Retinal pigment epithelial cell (primary cell): ENCODE measurements around the gene TPM2.
A peak's percentile ranks its signal among the peaks of the same experiment; 100 is the strongest.

Experiments used
- DNase-seq: peaks from one replicate; pipeline ENCODE4 v3.0.0-alpha.2; 2010; ENCODE audit warnings: low read depth
- H3K4me3 ChIP-seq: 2 replicates; pipeline ENCODE4 v1.5.1; 2011; ENCODE audit warnings: mild to moderate bottlenecking, low read length, control low read depth, moderate library complexity
- TF ChIP-seq, protein P1 (sequence below): conservative IDR thresholded peaks from 2 replicates; pipeline ENCODE4 v1.5.1; 2011; ENCODE audit warnings: low read depth, low read length, control low read depth, inconsistent platforms

TPM2 gene

DNA sequence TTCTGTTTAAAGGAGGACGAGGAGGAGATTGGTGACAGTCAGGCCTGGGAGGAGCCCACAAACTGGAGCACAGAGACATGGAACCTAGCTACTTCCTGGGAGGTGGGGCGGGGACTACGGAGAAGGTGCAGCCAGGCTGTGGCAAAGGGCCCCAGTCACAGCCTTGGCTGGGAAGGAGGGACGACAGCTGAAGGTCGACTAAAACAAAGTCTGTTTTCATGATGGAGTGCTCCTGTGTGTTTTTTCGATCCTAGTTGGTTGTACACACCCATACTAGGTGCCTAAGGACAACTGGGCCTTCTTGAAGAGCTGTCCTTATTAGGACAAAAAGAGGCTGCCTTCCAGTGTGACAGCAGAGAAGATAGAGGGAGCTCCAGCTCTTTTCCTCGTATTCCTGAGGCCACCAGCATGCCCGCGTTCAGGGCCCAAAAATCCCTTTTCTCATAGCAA lies 28.7 kb downstream of the TPM2 start:
- no peak for DNase-seq
- H3K4me3 ChIP-seq = no peak overlapping the region
- TF ChIP-seq, protein P1, sequence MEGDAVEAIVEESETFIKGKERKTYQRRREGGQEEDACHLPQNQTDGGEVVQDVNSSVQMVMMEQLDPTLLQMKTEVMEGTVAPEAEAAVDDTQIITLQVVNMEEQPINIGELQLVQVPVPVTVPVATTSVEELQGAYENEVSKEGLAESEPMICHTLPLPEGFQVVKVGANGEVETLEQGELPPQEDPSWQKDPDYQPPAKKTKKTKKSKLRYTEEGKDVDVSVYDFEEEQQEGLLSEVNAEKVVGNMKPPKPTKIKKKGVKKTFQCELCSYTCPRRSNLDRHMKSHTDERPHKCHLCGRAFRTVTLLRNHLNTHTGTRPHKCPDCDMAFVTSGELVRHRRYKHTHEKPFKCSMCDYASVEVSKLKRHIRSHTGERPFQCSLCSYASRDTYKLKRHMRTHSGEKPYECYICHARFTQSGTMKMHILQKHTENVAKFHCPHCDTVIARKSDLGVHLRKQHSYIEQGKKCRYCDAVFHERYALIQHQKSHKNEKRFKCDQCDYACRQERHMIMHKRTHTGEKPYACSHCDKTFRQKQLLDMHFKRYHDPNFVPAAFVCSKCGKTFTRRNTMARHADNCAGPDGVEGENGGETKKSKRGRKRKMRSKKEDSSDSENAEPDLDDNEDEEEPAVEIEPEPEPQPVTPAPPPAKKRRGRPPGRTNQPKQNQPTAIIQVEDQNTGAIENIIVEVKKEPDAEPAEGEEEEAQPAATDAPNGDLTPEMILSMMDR = peak; percentile 53

- no peak for DNase-seq
- TF ChIP-seq, protein P1 = no peak
- H3K4me3 ChIP-seq = peak overlapping the region; percentile 86
These were observed 30.4 kb downstream of the TPM2 start for GRCh38 chr9:35659340-35659739.

GRCh38 chr9:35658968-35659220 lies 30.8 kb downstream of the TPM2 start:
- H3K4me3 ChIP-seq = peak overlapping the region; percentile 86
- TF ChIP-seq, protein P1 = no peak
- no peak for DNase-seq

DNA sequence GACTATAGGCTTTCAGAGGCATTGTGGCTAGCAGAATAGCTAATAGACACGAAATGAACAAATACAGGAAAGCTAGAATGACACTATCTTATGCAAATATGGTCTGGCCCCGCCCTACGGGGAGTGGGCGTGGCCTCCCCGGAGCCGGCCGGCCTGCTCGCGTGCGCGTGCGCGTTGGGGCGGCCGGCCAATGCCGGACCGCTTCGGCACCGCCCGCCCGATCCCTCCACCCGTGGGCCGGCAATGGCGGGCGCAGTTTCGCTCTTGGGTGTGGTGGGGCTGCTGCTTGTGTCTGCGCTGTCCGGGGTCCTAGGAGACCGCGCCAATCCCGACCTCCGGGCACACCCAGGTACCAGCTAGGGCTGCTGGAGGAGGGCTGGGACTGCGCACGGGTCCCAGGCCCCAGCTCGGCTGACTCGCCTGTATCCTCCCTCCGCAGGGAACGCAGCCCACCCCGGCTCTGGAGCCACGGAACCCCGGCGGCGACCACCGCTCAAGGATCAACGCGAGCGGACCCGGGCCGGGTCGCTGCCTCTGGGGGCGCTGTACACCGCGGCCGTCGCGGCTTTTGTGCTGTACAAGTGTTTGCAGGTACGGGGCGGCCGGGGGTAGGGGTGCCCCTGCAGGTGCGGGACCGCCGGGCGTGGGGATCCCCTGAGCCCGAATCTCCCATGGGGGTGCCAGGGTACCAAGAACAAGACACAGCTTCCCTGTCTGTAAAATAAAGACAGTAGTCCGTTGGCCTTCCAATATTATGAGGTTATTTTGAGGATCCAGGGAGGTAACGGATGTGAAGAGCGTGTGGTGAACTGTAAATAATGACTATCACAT lies 31.4 kb downstream of the TPM2 start, which contains the start of gene CCDC107:
TSS of gene CCDC107 (plus strand) at position 156 of the 831 bp plus-strand sequence. CDS start at position 244, 88 bp downstream.
- H3K4me3 ChIP-seq = peak within 1 kb of the TSS; percentile 86
- TF ChIP-seq, protein P1 = peak; percentile 59
- DNase-seq = no peak

DNA sequence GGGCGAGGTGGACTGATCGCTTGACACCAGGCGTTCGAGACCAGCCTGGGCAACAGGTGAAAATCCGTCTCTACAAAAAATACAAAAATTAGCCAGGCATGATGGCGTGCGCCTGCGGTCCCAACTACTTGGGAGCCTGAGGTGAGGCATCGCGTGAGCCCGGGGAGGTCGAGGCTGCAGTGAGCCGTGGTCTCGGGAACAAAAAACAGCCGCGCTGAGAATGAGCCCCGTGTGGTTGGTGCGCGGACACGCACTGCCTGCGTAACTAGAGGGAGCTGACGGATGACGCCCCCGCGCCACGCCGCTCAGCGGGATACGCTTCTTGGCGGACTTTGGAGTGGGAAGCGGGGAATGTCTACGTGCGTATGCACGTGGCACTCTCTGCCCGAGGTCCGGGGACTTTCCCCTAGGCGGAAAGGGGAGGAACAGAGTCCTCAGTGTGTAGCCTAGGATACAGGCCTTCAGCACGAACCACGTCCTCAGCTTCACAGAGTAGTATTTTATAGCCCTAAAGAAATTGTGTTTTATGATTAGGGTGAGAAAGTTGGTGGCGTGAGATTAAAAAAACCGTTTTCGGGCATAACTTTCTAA lies 32.1 kb downstream of the TPM2 start, which contains the start of gene RMRP:
TSS of gene RMRP (minus strand) at position 474 of the 591 bp plus-strand sequence.
- TF ChIP-seq, protein P1 = no peak
- H3K4me3 ChIP-seq = peak within 1 kb of the TSS; percentile 86
- peak; percentile 99 for DNase-seq

- H3K4me3 ChIP-seq = peak overlapping the region; percentile 47
- DNase-seq = no peak
- TF ChIP-seq, protein P1 = no peak
These were observed 32.7 kb downstream of the TPM2 start for GRCh38 chr9:35656831-35657545.
